DOHH2 (cell line): ENCODE data around the gene KCNMA1.

ENCODE experiments used
- H3F3A ChIP-seq: fragments of 200-600 bp; sonication (generic), shearing (Covaris generic); 2 replicates; pipeline ENCODE4 v1.6.0; 2016; ENCODE audit warnings: antibody characterized with exemption, mild to moderate bottlenecking; ENCODE audit not compliant: control insufficient read depth, insufficient read depth
- H3K27ac ChIP-seq: fragments of 200-600 bp; sonication (generic); 2 replicates; pipeline ENCODE4 v1.5.1; 2014; ENCODE audit warnings: low read depth, mild to moderate bottlenecking, low read length, moderate library complexity
- H3K27me3 ChIP-seq: fragments of 200-600 bp; sonication (generic); 2 replicates; pipeline ENCODE4 v1.6.1; 2014; ENCODE audit warnings: mild to moderate bottlenecking, low read length, mixed read lengths; ENCODE audit not compliant: control insufficient read depth
- H3K36me3 ChIP-seq: fragments of 200-600 bp; sonication (generic); 2 replicates; pipeline ENCODE4 v1.6.1; 2014; ENCODE audit warnings: mild to moderate bottlenecking, low read length, moderate library complexity, mixed read lengths; ENCODE audit not compliant: control insufficient read depth
- H3K4me1 ChIP-seq: fragments of 200-600 bp; sonication (generic); 2 replicates; pipeline ENCODE4 v1.6.1; 2014; ENCODE audit warnings: mild to moderate bottlenecking, low read length, mixed read lengths; ENCODE audit not compliant: control insufficient read depth
- H3K4me2 ChIP-seq: fragments of 200-600 bp; sonication (generic); 2 replicates; pipeline ENCODE4 v1.6.0; 2014; ENCODE audit warnings: mild to moderate bottlenecking, low read length, moderate library complexity
- H3K4me3 ChIP-seq: fragments of 200-600 bp; sonication (generic); 2 replicates; pipeline ENCODE4 v1.5.1; 2014; ENCODE audit warnings: mild to moderate bottlenecking, low read length, mixed read lengths
- H3K79me2 ChIP-seq: fragments of 200-600 bp; sonication (generic); 2 replicates; pipeline ENCODE4 v1.6.1; 2014; ENCODE audit warnings: mild to moderate bottlenecking, low read length, mixed read lengths; ENCODE audit not compliant: control insufficient read depth
- H3K9me2 ChIP-seq: fragments of 200-600 bp; sonication (generic); replicated peaks from 2 replicates; pipeline ENCODE4 v1.6.1; 2014; ENCODE audit warnings: mild to moderate bottlenecking, low read length, mixed read lengths; ENCODE audit not compliant: control insufficient read depth
- H3K9me3 ChIP-seq: fragments of 200-600 bp; sonication (generic); 2 replicates; pipeline ENCODE4 v1.6.1; 2014; ENCODE audit warnings: antibody characterized with exemption, low read length, mixed read lengths; ENCODE audit not compliant: control insufficient read depth, insufficient read depth
- H4K20me1 ChIP-seq: fragments of 200-600 bp; sonication (generic); 2 replicates; pipeline ENCODE4 v1.6.0; 2014; ENCODE audit warnings: low read depth, mild to moderate bottlenecking, antibody characterized with exemption, low read length, moderate library complexity; ENCODE audit not compliant: control insufficient read depth, insufficient read depth
- EZH2phosphoT487 ChIP-seq: fragments of 200-600 bp; sonication (generic); IDR thresholded peaks from 2 replicates; pipeline ENCODE4 v1.6.1; 2017; ENCODE audit warnings: borderline replicate concordance, mild to moderate bottlenecking, antibody characterized with exemption, low read length, moderate library complexity, mixed read lengths
- TF ChIP-seq, protein P1 (sequence below): fragments of 200-600 bp; sonication (generic); IDR thresholded peaks from one replicate; pipeline ENCODE4 v1.5.1; 2014; ENCODE audit warnings: antibody characterized with exemption, mild to moderate bottlenecking, low read depth, low read length; ENCODE audit not compliant: poor library complexity, severe bottlenecking

KCNMA1 gene

DNA sequence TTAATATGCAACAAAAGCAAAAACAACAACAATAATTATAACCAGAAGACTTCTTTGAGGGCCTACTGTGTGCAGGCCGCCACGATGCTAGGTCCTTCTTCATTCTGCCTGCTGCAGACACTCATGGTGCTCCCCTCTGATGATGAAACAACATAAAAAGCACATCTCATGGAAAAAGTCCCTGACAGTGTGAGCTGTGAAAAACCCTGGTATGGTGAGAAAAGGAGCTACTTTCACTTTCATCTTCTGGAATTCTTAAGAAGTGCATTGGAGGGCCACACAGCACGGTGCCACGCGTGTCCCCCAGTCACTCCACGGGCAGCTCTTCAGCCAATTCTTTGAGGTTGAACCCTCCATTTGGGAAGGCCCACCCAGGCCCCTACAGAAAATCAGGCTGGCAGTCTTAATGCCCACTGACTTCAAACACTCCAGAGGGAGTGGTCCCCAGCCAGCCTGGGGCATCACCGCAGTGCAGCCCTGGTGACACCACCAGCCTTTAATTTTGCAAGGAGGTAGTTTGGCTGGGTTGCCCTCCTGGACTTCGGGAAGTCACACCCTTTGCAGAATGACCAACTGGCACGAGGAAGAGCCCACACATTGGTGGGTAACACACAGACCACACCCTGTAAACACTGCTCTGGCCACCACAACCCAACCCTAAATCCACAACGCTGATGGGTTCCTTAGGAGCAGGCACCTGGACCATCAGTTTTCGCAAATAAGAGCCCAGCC lies 7.7 kb downstream of the KCNMA1 start:
- peaks cover 2% of the 10 kb centered on the region; the same call in 1 of the 2 replicates for H3K27me3 ChIP-seq
- H3K9me2 ChIP-seq = no peaks in the 10 kb centered on the region
- no peaks in the 10 kb centered on the region for H3K36me3 ChIP-seq
- H4K20me1 ChIP-seq = no peaks in the 10 kb centered on the region
- TF ChIP-seq EZH2phosphoT487 = no peak
- TF ChIP-seq, protein P1, sequence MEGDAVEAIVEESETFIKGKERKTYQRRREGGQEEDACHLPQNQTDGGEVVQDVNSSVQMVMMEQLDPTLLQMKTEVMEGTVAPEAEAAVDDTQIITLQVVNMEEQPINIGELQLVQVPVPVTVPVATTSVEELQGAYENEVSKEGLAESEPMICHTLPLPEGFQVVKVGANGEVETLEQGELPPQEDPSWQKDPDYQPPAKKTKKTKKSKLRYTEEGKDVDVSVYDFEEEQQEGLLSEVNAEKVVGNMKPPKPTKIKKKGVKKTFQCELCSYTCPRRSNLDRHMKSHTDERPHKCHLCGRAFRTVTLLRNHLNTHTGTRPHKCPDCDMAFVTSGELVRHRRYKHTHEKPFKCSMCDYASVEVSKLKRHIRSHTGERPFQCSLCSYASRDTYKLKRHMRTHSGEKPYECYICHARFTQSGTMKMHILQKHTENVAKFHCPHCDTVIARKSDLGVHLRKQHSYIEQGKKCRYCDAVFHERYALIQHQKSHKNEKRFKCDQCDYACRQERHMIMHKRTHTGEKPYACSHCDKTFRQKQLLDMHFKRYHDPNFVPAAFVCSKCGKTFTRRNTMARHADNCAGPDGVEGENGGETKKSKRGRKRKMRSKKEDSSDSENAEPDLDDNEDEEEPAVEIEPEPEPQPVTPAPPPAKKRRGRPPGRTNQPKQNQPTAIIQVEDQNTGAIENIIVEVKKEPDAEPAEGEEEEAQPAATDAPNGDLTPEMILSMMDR = no peak
- H3K27ac ChIP-seq = no peak overlapping the region
- H3K4me1 ChIP-seq = no peaks in the 10 kb centered on the region
- no peaks in the 10 kb centered on the region for H3K9me3 ChIP-seq
- H3K79me2 ChIP-seq = no peaks in the 10 kb centered on the region
- H3K4me2 ChIP-seq = no peak overlapping the region
- no peak overlapping the region for H3K4me3 ChIP-seq
- no peaks in the 10 kb centered on the region for H3F3A ChIP-seq

DNA sequence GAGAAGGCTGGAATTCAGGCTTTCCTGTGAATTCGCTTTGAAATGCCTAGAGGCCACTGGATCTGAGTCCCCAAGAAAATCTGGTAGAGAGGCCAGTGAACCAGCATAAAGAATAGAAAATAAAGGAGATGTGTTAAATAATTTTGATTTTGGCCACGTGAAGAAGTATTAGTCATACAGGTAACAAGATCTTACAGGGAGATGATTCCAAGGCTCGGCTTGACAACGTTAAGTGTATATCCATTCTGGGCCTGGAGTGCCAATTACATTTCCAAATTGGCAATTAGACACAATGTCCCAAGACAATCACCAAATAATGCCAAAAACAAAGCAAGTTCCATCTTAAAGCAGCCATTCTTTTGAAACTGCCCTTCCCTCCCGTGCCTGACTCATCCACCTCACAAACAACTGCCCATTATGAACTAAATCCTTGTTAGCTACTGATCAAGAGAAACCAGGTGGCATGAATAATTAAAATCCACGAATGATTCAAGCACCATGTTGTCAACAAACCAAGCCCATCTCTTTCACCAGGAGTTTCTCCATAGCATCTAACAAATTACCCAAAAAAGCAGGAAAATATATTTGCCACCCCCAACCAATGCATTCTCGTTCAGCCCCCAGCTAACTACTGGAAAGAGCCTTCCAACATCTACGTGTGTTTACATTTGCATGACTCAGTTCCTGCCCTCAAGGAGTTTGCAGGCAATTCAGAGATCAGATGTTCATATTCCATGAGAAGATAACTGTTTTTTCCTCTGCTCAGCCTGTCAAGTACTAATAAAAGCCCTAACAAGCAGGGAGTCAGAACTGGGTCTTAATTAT lies 8.5 kb downstream of the KCNMA1 start:
- no peaks in the 10 kb centered on the region for H3K79me2 ChIP-seq
- no peaks in the 10 kb centered on the region for H3K9me3 ChIP-seq
- H3K9me2 ChIP-seq = no peaks in the 10 kb centered on the region
- H3K4me3 ChIP-seq = no peak overlapping the region
- no peak overlapping the region for H3K4me2 ChIP-seq
- no peak for TF ChIP-seq EZH2phosphoT487
- TF ChIP-seq, protein P1 = no peak
- H3K27me3 ChIP-seq = peaks cover 2% of the 10 kb centered on the region; the same call in 1 of the 2 replicates
- no peaks in the 10 kb centered on the region for H3K36me3 ChIP-seq
- H3F3A ChIP-seq = no peaks in the 10 kb centered on the region
- H3K4me1 ChIP-seq = no peaks in the 10 kb centered on the region
- H4K20me1 ChIP-seq = no peaks in the 10 kb centered on the region
- H3K27ac ChIP-seq = no peak overlapping the region

DNA sequence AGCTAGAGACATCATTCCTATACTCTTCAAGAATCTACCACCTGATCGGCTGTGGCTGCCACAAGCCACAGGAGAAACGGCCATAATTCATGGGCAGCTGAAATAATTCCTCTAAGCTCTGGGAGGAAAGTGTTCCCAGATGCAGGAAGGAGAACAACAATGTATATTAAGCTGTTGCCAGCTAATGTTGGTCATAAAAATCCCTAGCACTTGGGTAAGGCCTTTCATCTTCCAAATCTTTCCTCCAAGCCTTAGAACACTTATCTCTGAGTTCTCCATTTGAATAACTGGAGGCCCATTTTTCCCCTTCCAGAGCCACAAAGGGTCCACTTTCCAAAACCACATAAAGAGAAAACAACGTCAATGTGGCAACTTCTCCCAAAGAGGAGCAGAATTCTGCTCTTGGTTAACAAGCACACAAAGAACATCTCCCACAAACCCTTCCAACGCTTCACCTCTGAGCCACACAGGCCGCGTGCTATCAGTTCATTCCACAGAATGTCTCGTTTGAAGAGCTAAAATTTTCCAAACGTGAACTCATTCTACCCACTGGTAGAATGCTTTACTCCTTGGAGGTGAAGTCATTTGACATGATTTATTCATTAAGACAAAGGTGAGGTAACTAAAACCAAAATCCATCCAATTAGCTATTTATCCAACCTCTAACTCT lies 11.2 kb downstream of the KCNMA1 start:
- H3K36me3 ChIP-seq = no peaks in the 10 kb centered on the region
- H3K4me1 ChIP-seq = peaks cover 11% of the 10 kb centered on the region; the same call in 1 of the 2 replicates
- H3K9me2 ChIP-seq = no peaks in the 10 kb centered on the region
- TF ChIP-seq, protein P1 = no peak
- TF ChIP-seq EZH2phosphoT487 = no peak
- peaks cover 7% of the 10 kb centered on the region; the same call in 1 of the 2 replicates for H3K27me3 ChIP-seq
- H3K27ac ChIP-seq = no peak overlapping the region
- H3K9me3 ChIP-seq = no peaks in the 10 kb centered on the region
- no peaks in the 10 kb centered on the region for H3F3A ChIP-seq
- no peak overlapping the region for H3K4me2 ChIP-seq
- H3K4me3 ChIP-seq = no peak overlapping the region
- H3K79me2 ChIP-seq = no peaks in the 10 kb centered on the region
- no peaks in the 10 kb centered on the region for H4K20me1 ChIP-seq
